ENCODE results near the gene DAPL1.

Gene DAPL1

GRCh38 chr2:158795195-158795924 lies at the start of gene DAPL1:
TSS of gene DAPL1 (plus strand) at chr2:158795317. CDS start at chr2:158795373, 56 bp downstream.
- peak in 22 of 42 donors; percentile 9 to 51 (median 26) for DNase-seq
- intact Hi-C loops (cut with DNase I): no loop called here

- DNase-seq: peak in 2 of 42 donors; percentile 21 to 24
- intact Hi-C loops (cut with DNase I): loop anchor here (5.0 to 10.0 kb wide), 3 partner anchors 61 to 714 kb away; partner anchors contain the start of genes CCDC148 and PKP4
Measured at GRCh38 chr2:158745866-158746382, 49.2 kb upstream of the DAPL1 start.

GRCh38 chr2:158746488-158746887 lies 48.6 kb upstream of the DAPL1 start:
- DNase-seq: no peak
- intact Hi-C loops (cut with DNase I): loop anchor here (5.0 to 10.0 kb wide), 3 partner anchors 62 to 714 kb away; partner anchors contain the start of genes CCDC148 and PKP4

GRCh38 chr2:158747281-158747680 lies 47.8 kb upstream of the DAPL1 start:
- DNase-seq: no peak
- intact Hi-C loops (cut with DNase I): loop anchor here (5.0 to 10.0 kb wide), 3 partner anchors 62 to 715 kb away; partner anchors contain the start of genes CCDC148 and PKP4

- intact Hi-C loops (cut with DNase I): loop anchor here (5.0 to 10.0 kb wide), 3 partner anchors 64 to 717 kb away; partner anchors contain the start of genes CCDC148 and PKP4
- DNase-seq: no peak
Measured at GRCh38 chr2:158748926-158749590, 46.1 kb upstream of the DAPL1 start.

GRCh38 chr2:158750458-158751125 lies 44.5 kb upstream of the DAPL1 start:
- intact Hi-C loops (cut with DNase I): loop anchor here (10.0 kb wide), 1 partner anchor 566 kb away; no protein-coding TSS in a partner anchor

GRCh38 chr2:158753641-158754611 lies 41.2 kb upstream of the DAPL1 start:
- intact Hi-C loops (cut with DNase I): loop anchor here (10.0 kb wide), 1 partner anchor 569 kb away; no protein-coding TSS in a partner anchor
- peak in 31 of 42 donors; percentile 26 to 83 (median 62) for DNase-seq

More at GRCh38 chr2:158750458-158751125, 44.5 kb upstream of the DAPL1 start:
- DNase-seq: no peak

- intact Hi-C loops (cut with DNase I): loop anchor here (10.0 kb wide), 1 partner anchor 571 kb away; no protein-coding TSS in a partner anchor
- DNase-seq: peak in 1 of 42 donors; percentile 30
Measured at GRCh38 chr2:158755310-158756087, 39.6 kb upstream of the DAPL1 start.

GRCh38 chr2:158756331-158756730 lies 38.8 kb upstream of the DAPL1 start:
- DNase-seq: peak in 2 of 42 donors; percentile 15 to 34
- intact Hi-C loops (cut with DNase I): loop anchor here (10.0 kb wide), 1 partner anchor 572 kb away; no protein-coding TSS in a partner anchor

GRCh38 chr2:158756976-158757375 lies 38.1 kb upstream of the DAPL1 start:
- peak in 24 of 42 donors; percentile 19 to 79 (median 46) for DNase-seq
- intact Hi-C loops (cut with DNase I): loop anchor here (10.0 kb wide), 1 partner anchor 572 kb away; no protein-coding TSS in a partner anchor

- intact Hi-C loops (cut with DNase I): no loop called here
- no peak for DNase-seq
Measured at GRCh38 chr2:158760887-158761286, 34.2 kb upstream of the DAPL1 start.

- intact Hi-C loops (cut with DNase I): no loop called here
- DNase-seq: no peak
Measured at GRCh38 chr2:158761621-158762020, 33.5 kb upstream of the DAPL1 start.

GRCh38 chr2:158762336-158762735 lies 32.8 kb upstream of the DAPL1 start:
- DNase-seq: no peak
- intact Hi-C loops (cut with DNase I): no loop called here

GRCh38 chr2:158766524-158766923 lies 28.6 kb upstream of the DAPL1 start:
- intact Hi-C loops (cut with DNase I): no loop called here
- no peak for DNase-seq

- intact Hi-C loops (cut with DNase I): no loop called here
- DNase-seq: peak; percentile 29 to 93 (median 77)
Measured at GRCh38 chr2:158772306-158773078, 22.6 kb upstream of the DAPL1 start.

- DNase-seq: peak in 31 of 42 donors; percentile 18 to 87 (median 45)
- intact Hi-C loops (cut with DNase I): no loop called here
Measured at GRCh38 chr2:158773121-158773520, 22.0 kb upstream of the DAPL1 start.
